Measurements from ENCODE around the gene ACBD4.

- TF ChIP-seq YY1 (IDR thresholded peaks at IDR 0.05; ENCODE audit: low read depth): no peak
- TF ChIP-seq CTCF (IDR thresholded peaks at IDR 0.05): no peak
- TF ChIP-seq EP300 (IDR thresholded peaks at IDR 0.05; ENCODE audit: borderline replicate concordance in 1 of 2, low read depth in 1 of 2, low read length in 1 of 2): no peak
- TF ChIP-seq SMC3 (IDR thresholded peaks at IDR 0.05; ENCODE audit: low read depth, low read length): no peak
Measured at GRCh38 chr17:45123076-45123770, 12.3 kb upstream of the ACBD4 start.

Data from SK-N-SH (cell line).